Heart left ventricle (tissue), 16 donors: ENCODE measurements around the gene OAS2. TPM values are rescaled to one million over a fixed set of nuclear protein-coding genes. Genes with fewer than 3 reads are reported as not detected.

Source experiments
- ATAC-seq, 4 donors: fragments of 200-7000 bp; cut with Tn5 transposase; one replicate each; pipeline ENCODE4 v1.9.1; 2020 to 2022; ENCODE audit warnings: moderate library complexity in 4 of 4, mild to moderate bottlenecking in 3 of 4, moderate number of reproducible peaks in 1 of 4
- DNase-seq, 5 donors: peaks; one replicate each; pipeline ENCODE4 v3.0.0-alpha.2; 2020
- H3K27ac ChIP-seq, 12 donors: fragments of 200-600 bp; sonication (generic) in 4 of 12; one replicate each; pipeline versions ENCODE4 v1.5.0 to v1.8.0; 2016 to 2022; ENCODE audit warnings: mild to moderate bottlenecking in 2 of 12
- H3K27me3 ChIP-seq, 9 donors: fragments of 200-600 bp; sonication (generic) in 2 of 9; one replicate each; pipeline versions ENCODE4 v1.5.1 to v1.8.0; 2016 to 2022; ENCODE audit warnings: mild to moderate bottlenecking in 3 of 9
- H3K36me3 ChIP-seq, 9 donors: fragments of 200-600 bp; sonication (generic) in 2 of 9; one replicate each; pipeline versions ENCODE4 v1.5.0 to v1.8.0; 2018 to 2022; ENCODE audit warnings: mild to moderate bottlenecking in 2 of 9
- H3K4me1 ChIP-seq, 12 donors: fragments of 200-600 bp; sonication (generic) in 4 of 12; one replicate each; pipeline versions ENCODE4 v1.5.0 to v1.8.0; 2016 to 2022; ENCODE audit warnings: mild to moderate bottlenecking in 3 of 12
- H3K4me3 ChIP-seq, 12 donors: fragments of 200-600 bp; sonication (generic) in 4 of 12; one replicate each; pipeline versions ENCODE4 v1.5.0 to v1.8.0; 2017 to 2022; ENCODE audit warnings: mild to moderate bottlenecking in 9 of 12, moderate library complexity in 4 of 12
- H3K9me3 ChIP-seq, 12 donors: fragments of 200-600 bp; sonication (generic) in 4 of 12; one replicate each; pipeline versions ENCODE4 v1.5.0 to v1.8.0; 2016 to 2022; ENCODE audit warnings: mild to moderate bottlenecking in 1 of 12
- CTCF ChIP-seq, 12 donors: fragments of 200-600 bp; sonication (generic) in 4 of 12; IDR thresholded peaks; one replicate each; pipeline versions ENCODE4 v1.5.0 to v1.8.0; 2018 to 2022; ENCODE audit warnings: antibody characterized with exemption in 12 of 12, mild to moderate bottlenecking in 5 of 12
- POLR2A ChIP-seq, 2 donors: fragments of 450-650 bp; IDR thresholded peaks; one replicate each; pipeline ENCODE4 v1.6.1; 2017; ENCODE audit warnings: antibody characterized with exemption in 2 of 2, mild to moderate bottlenecking in 2 of 2, moderate library complexity in 2 of 2
- WGBS, 4 donors: extraction: QIAGEN DNeasy Blood & Tissue Kit in 2 of 4; methylation state at CpG; one replicate each; pipeline versions ENCODE4 v1.1.5 to v1.1.7; 2013 to 2018; 5-methylcytosine and 5-hydroxymethylcytosine counted together
- intact Hi-C, 10 donors: fragments of 100-400 bp; cut with DNase I; formaldehyde crosslinking; loops; one replicate each; pipeline versions ENCODE4 v1.11.1 to v1.14.2; 2022
- polyA plus RNA-seq, 2 donors: library from polyadenylated mRNA; stranded (reverse); fragments of 200-250 nt; gene quantifications; one replicate each; pipeline ENCODE4 v1.2.3, GENCODE V29; 2013
- total RNA-seq, 9 donors: library from RNA; depleted of rRNA in 2 of 9; stranded (reverse); fragments of >200 nt in 2 of 9; fragmentation: NEBNext Ultra II Directional in 3 of 9; extraction: Animal tissue kit (Norgen Biotek cat#: 25700) in 3 of 9; gene quantifications; one replicate each; pipeline versions ENCODE4 v1.1.0 to v1.2.4, GENCODE V29; 2016 to 2023
- donor health status: ischemic (EF 13 %, LVEDD 7.1; RV severe dilation, severe dysfunction).
- donor health status: healthy with polysubstance abuse.
- donor health status: DM: no; HTN: yes; CAD: no.
- donor health status: DM: no; HTN: no; CAD: no.
- donor health status: ischemic (EF 25% LVEDD 6.9; RV normal size, moderate dysfunction).
- donor health status: ischemic (EF 25% LVEDD 5.7; RV mildly dilated, moderate dysfunction).
- donor health status: healthy.
- donor health status: DM: yes; HTN: yes; CAD: no.
- donor health status: ischemic (EF 35%, LVEDD 5.7; RV mildly dilated, moderate dysfunction).
- donor health status: nonischemic (EF 11% LVEDD 7.7; RV severe dilation, severe dysfunction).
- donor health status: DM: yes; HTN: yes; CAD: no.
- donor health status: PGD.
- donor health status: ischemic (EF 29% LVEDD 5.4; RV normal size, mild dysfunction).
- donor health status: nonischemic (EF 23%, LVEDD 6.1; RV moderate dilation, normal function).

OAS2 gene
- total and polyA plus RNA-seq, 11 donors, result 3.8 to 46.1 (median 7.3) TPM

- H3K27me3 ChIP-seq, result peaks cover 0 to 8% (median 0%) of the 10 kb centered on the region in 9 donors
- WGBS, 4 donors, result 49 to 68% (median 54%) methylated on average over 2 of the region's 2 CpGs
Measured at GRCh38 chr12:112936927-112937326, 41.4 kb upstream of the OAS2 start.

GRCh38 chr12:112937741-112938719 is 40.3 kb upstream of the OAS2 start, which contains the start of gene OAS3:
OAS3 (plus strand) TSS chr12:112938474; CDS start chr12:112938531, 57 bp downstream.
- peak in 1 of 12 donors; percentile 18 for TF ChIP-seq CTCF (IDR thresholded peaks at IDR 0.05)
- peak in 1 of 2 donors; percentile 38 for TF ChIP-seq POLR2A (IDR thresholded peaks at IDR 0.05)
- WGBS, 4 donors, result 9 to 19% (median 12%) methylated on average over 25 to 50 of the region's 50 CpGs
- ATAC-seq, result peak; percentile 83 to 97 (median 94)

More at GRCh38 chr12:112936927-112937326, 41.4 kb upstream of the OAS2 start:
- intact Hi-C loops, result loop anchor here in 1 of 10 donors (5.0 kb wide), 1 partner anchor 40 kb away; the partner anchor contains the start of gene OAS2
- no peak for DNase-seq
- TF ChIP-seq POLR2A (IDR thresholded peaks at IDR 0.05) (no peak), CTCF (IDR thresholded peaks at IDR 0.05) (no peak)
- Histone ChIP-seq H3K4me3 (no peak overlapping the region), H3K9me3 (peaks cover 0 to 3% (median 0%) of the 10 kb centered on the region in 12 donors), H3K4me1 (peaks cover 0 to 33% (median 17%) of the 10 kb centered on the region in 12 donors), H3K36me3 (peaks cover 0 to 9% (median 2%) of the 10 kb centered on the region in 9 donors), H3K27ac (peak overlapping the region in 3 of 12 donors; percentile 20 to 92 (median 89))
- no peak for ATAC-seq

GRCh38 chr12:112938751-112939150 is 39.6 kb upstream of the OAS2 start:
- WGBS, 4 donors, result 25 to 35% (median 30%) methylated on average over 8 to 11 of the region's 11 CpGs
- H3K9me3 ChIP-seq, result peaks cover 0 to 3% (median 0%) of the 10 kb centered on the region in 12 donors
- H3K4me3 ChIP-seq, result peak overlapping the region; percentile 51 to 95 (median 81)
- intact Hi-C loops, result loop anchor here in 1 of 10 donors (5.0 kb wide), 1 partner anchor 39 kb away; the partner anchor contains the start of gene OAS2
- TF ChIP-seq POLR2A (IDR thresholded peaks at IDR 0.05), result no peak
- no peak for TF ChIP-seq CTCF (IDR thresholded peaks at IDR 0.05)
- ATAC-seq (peak in 1 of 4 donors; percentile 15), DNase-seq (no peak)
- H3K36me3 ChIP-seq, result peaks cover 0 to 27% (median 9%) of the 10 kb centered on the region in 9 donors
- peaks cover 0 to 34% (median 17%) of the 10 kb centered on the region in 12 donors for H3K4me1 ChIP-seq
- H3K27me3 ChIP-seq, result peaks cover 0 to 8% (median 0%) of the 10 kb centered on the region in 9 donors
- peak overlapping the region; percentile 55 to 92 (median 82) for H3K27ac ChIP-seq

More at GRCh38 chr12:112937741-112938719, 40.3 kb upstream of the OAS2 start, which contains the start of gene OAS3:
- Histone ChIP-seq H3K9me3 (peaks cover 0 to 3% (median 0%) of the 10 kb centered on the region in 12 donors), H3K27me3 (peaks cover 0 to 8% (median 0%) of the 10 kb centered on the region in 9 donors), H3K27ac (peak within 1 kb of the TSS; percentile 55 to 92 (median 82)), H3K36me3 (peaks cover 0 to 20% (median 6%) of the 10 kb centered on the region in 9 donors), H3K4me3 (peak within 1 kb of the TSS; percentile 51 to 95 (median 81)), H3K4me1 (peaks cover 0 to 34% (median 17%) of the 10 kb centered on the region in 12 donors)
- intact Hi-C loops, result loop anchor here in 1 of 10 donors (5.0 kb wide), 1 partner anchor 39 kb away; the partner anchor contains the start of gene OAS2
- DNase-seq, result peak; percentile 90 to 93 (median 91)
